KMS-11 (cell line): Measurements from ENCODE around the gene THAP4.

Experiments
- H2AFZ ChIP-seq: fragments of 200-600 bp; sonication (generic); 2 replicates; pipeline ENCODE4 v1.6.1; 2016; ENCODE audit warnings: antibody characterized with exemption, mixed run types, low read depth
- H3K27ac ChIP-seq: fragments of 200-600 bp; sonication (generic); 2 replicates; pipeline ENCODE4 v1.6.1; 2016; ENCODE audit warnings: mild to moderate bottlenecking, mixed run types
- H3K27me3 ChIP-seq: fragments of 200-600 bp; sonication (generic); 2 replicates; pipeline ENCODE4 v1.6.1; 2017; ENCODE audit warnings: mild to moderate bottlenecking, low read depth, mixed run types, moderate library complexity; ENCODE audit not compliant: insufficient read depth
- H3K36me3 ChIP-seq: fragments of 200-600 bp; sonication (generic); 2 replicates; pipeline ENCODE4 v1.6.1; 2017; ENCODE audit warnings: mild to moderate bottlenecking, mixed run types; ENCODE audit not compliant: insufficient read depth
- H3K4me1 ChIP-seq: fragments of 200-600 bp; sonication (generic); 2 replicates; pipeline ENCODE4 v1.6.1; 2016; ENCODE audit warnings: mild to moderate bottlenecking, low read depth, mixed run types; ENCODE audit not compliant: poor library complexity, severe bottlenecking
- H3K4me2 ChIP-seq: fragments of 200-600 bp; sonication (generic); 2 replicates; pipeline ENCODE4 v1.7.0; 2016; ENCODE audit warnings: mild to moderate bottlenecking, mixed run types
- H3K4me3 ChIP-seq: fragments of 200-600 bp; sonication (generic); IDR thresholded peaks from 2 replicates; pipeline ENCODE4 v1.6.1; 2017; ENCODE audit warnings: low read depth, low read length, mixed read lengths; ENCODE audit not compliant: insufficient read depth
- H3K79me2 ChIP-seq: fragments of 200-600 bp; sonication (generic); 2 replicates; pipeline ENCODE4 v1.6.1; 2016; ENCODE audit warnings: low read depth, mixed run types; ENCODE audit not compliant: insufficient read depth
- H3K9ac ChIP-seq: fragments of 200-600 bp; sonication (generic); 2 replicates; pipeline ENCODE4 v1.6.1; 2016; ENCODE audit warnings: mild to moderate bottlenecking, mixed run types
- H4K20me1 ChIP-seq: fragments of 200-600 bp; sonication (generic); 2 replicates; pipeline ENCODE4 v1.6.1; 2016; ENCODE audit warnings: mild to moderate bottlenecking, mixed run types; ENCODE audit not compliant: insufficient read depth
- TF ChIP-seq, protein P1 (sequence below): fragments of 200-600 bp; sonication (generic); conservative IDR thresholded peaks from 2 replicates; pipeline ENCODE4 v1.6.1; 2017; ENCODE audit warnings: low read depth, mild to moderate bottlenecking, antibody characterized with exemption, low read length, moderate library complexity, mixed read lengths

The THAP4 gene

DNA sequence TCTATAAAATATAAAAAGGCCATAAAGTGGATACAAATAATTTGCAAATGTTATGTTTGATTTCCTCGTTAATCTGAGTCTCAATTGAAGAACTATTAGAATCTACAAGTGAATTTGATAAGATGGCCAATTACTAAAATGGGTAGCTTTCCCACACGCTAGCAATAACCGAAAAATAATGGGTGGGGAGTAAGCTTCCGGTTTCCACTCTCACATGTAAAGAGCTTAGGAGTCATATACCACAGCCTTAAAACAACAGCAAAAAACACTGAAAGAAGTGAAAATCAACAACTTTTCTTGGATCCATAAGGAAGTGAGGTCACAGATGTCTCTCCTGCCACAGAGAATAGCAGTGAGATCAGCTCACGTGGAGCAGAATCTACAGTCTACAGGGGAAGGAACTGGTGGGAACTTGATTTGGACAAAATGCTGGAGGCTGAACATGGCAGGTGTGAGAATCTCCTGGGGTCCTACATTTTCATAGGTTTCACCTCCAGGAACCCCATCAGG is 18.6 kb downstream of the THAP4 start:
- Histone ChIP-seq H3K4me2 (no peak overlapping the region), H3K4me3 (no peak overlapping the region), H3K79me2 (peaks cover 6% of the 10 kb centered on the region; the same call in 1 of the 2 replicates), H3K9ac (no peak overlapping the region), H3K36me3 (no peaks in the 10 kb centered on the region), H3K4me1 (no peaks in the 10 kb centered on the region), H3K27me3 (no peaks in the 10 kb centered on the region), H3K27ac (no peak overlapping the region), H4K20me1 (no peaks in the 10 kb centered on the region), H2AFZ (no peak overlapping the region)
- TF ChIP-seq, protein P1, sequence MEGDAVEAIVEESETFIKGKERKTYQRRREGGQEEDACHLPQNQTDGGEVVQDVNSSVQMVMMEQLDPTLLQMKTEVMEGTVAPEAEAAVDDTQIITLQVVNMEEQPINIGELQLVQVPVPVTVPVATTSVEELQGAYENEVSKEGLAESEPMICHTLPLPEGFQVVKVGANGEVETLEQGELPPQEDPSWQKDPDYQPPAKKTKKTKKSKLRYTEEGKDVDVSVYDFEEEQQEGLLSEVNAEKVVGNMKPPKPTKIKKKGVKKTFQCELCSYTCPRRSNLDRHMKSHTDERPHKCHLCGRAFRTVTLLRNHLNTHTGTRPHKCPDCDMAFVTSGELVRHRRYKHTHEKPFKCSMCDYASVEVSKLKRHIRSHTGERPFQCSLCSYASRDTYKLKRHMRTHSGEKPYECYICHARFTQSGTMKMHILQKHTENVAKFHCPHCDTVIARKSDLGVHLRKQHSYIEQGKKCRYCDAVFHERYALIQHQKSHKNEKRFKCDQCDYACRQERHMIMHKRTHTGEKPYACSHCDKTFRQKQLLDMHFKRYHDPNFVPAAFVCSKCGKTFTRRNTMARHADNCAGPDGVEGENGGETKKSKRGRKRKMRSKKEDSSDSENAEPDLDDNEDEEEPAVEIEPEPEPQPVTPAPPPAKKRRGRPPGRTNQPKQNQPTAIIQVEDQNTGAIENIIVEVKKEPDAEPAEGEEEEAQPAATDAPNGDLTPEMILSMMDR, result no peak

DNA sequence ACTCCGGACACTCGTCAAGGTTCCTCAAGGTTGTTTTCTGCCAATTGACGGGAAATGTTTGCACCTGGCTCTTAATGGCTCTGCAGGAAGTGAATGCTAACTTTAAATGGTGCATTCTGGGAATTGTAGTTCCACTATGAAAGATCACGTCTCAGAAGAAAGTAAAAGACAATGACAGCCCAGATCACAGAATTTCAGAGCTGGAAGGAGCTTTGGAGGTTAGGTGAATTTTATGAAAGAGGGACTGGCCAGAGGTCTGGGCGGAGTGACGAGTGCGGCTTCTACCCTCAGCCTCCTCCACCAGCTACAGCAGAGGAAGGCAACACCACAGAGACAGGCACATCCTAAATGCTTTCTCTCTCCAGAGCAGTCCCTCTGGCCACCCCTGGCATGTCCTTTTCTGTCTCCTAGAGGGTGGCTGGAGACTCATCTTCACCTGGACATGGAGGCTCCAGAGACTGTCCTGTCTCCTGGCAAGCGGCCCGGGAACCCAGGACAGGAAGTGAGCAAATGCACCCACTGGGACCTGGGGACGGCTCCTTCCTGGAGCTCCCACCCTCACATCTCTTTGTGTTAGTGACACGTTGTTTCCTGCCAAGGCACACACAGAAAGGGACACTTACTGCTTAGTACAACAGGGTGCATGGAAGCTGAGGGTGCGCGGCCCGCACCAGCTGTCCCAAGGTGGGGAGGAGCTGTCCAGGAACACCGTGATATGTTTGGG is 19.4 kb downstream of the THAP4 start:
- no peak overlapping the region for H3K27ac ChIP-seq
- H2AFZ ChIP-seq, result no peak overlapping the region
- TF ChIP-seq, protein P1, result no peak
- no peaks in the 10 kb centered on the region for H3K27me3 ChIP-seq
- peaks cover 6% of the 10 kb centered on the region; the same call in 1 of the 2 replicates for H3K79me2 ChIP-seq
- no peak overlapping the region for H3K4me2 ChIP-seq
- H4K20me1 ChIP-seq, result no peaks in the 10 kb centered on the region
- H3K9ac ChIP-seq, result no peak overlapping the region
- no peaks in the 10 kb centered on the region for H3K4me1 ChIP-seq
- no peaks in the 10 kb centered on the region for H3K36me3 ChIP-seq
- H3K4me3 ChIP-seq, result no peak overlapping the region

DNA sequence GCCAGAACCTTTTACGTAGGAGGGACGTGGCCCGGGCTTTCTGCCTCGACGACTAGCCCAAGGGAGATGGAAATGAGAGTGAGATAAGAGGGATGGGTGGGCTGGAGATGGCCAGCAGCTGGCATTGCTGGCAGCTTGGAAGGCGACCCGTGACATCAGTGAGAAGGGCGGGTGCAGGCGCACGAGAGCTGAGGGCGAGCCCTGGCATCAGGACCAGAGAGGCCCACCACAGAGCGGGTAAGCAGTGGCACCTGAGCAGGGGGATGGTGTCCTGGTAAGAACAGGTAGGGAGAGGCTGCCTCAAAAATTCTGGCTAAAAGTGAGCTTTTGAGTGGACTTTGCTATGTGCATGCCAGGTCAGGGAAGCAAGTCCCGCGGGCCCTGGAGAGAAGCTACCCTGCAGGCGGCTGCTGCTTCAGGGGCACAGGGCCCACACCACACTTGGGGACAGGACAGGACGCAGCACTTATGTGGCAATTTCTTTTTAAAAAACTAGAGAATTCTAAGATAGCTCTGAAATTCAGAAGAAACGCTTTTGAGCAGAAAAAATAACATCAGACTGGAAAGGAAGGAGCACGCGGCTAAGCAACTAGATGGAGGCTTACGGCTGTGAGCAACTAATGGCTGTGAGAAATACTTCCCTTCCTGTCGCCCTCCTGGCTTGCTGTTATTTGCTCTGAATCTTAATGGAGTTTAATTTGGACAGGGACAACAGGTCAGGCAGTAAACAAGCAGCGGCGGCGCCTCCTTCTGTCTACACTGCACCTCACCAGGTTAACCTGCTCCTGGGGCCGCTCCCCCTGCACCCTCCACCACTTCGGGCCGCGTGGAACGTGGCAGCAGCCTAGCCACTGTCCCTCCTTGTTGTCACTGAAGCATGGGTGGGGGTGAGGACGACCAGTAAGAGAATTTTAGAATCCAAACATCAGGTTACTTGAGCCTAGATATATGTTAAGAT is 20.5 kb downstream of the THAP4 start:
- Histone ChIP-seq H2AFZ (no peak overlapping the region), H3K27ac (no peak overlapping the region), H4K20me1 (no peaks in the 10 kb centered on the region), H3K79me2 (peaks cover 6% of the 10 kb centered on the region; the same call in 1 of the 2 replicates), H3K27me3 (no peaks in the 10 kb centered on the region), H3K4me3 (no peak overlapping the region), H3K4me2 (no peak overlapping the region), H3K36me3 (no peaks in the 10 kb centered on the region), H3K4me1 (no peaks in the 10 kb centered on the region), H3K9ac (no peak overlapping the region)
- TF ChIP-seq, protein P1, result no peak

DNA sequence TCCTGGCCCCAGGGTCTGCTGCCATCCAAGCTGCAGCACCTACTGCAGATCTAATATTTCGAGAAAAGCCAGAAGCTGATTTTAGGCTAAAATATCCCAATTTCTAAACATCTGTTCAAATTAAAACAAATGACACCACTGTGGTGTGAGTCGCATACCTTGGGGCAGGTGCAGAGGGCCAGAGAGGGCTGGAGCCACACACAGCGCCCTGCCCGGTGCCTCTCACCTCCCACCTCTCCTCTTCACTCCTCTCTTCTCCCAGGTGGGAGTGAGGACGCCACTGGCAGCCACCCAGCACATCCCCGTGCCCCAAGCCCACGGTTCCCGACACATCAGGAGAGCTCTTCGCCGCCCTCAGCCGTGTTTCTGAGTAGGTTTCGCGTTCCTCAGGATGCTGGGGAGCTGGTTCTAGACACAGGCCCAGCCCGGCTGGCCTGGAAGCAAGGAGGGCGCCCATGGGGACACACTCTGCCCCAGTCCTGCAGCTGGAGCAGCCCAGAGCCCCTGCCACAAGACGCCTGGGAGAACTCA is 21.4 kb downstream of the THAP4 start:
- Histone ChIP-seq H2AFZ (no peak overlapping the region), H3K9ac (no peak overlapping the region), H3K36me3 (no peaks in the 10 kb centered on the region), H3K4me3 (no peak overlapping the region), H3K4me1 (no peaks in the 10 kb centered on the region), H3K27me3 (no peaks in the 10 kb centered on the region), H3K4me2 (no peak overlapping the region), H4K20me1 (no peaks in the 10 kb centered on the region), H3K27ac (no peak overlapping the region), H3K79me2 (peaks cover 6% of the 10 kb centered on the region; the same call in 1 of the 2 replicates)
- TF ChIP-seq, protein P1, result no peak
